SK-N-SH treated with all-trans-retinoic acid at 6 μM for 48 hours (cell line): ENCODE data around the gene PRR5L.

ENCODE experiments used
- ATAC-seq: fragments of 200-7000 bp; cut with Tn5 transposase; 3 replicates; pipeline ENCODE4 v1.9.1; 2020; ENCODE audit warnings: mild to moderate bottlenecking, moderate library complexity
- BACH2 ChIP-seq: fragments of 250-450 bp; sonication (Bioruptor Pico); IDR thresholded peaks from 2 replicates; pipeline ENCODE4 v1.9.0; 2021; ENCODE audit warnings: mild to moderate bottlenecking, borderline replicate concordance
- CSDC2 ChIP-seq: fragments of 250-450 bp; sonication (Bioruptor Pico); IDR thresholded peaks from 2 replicates; pipeline ENCODE4 v1.5.0; 2020; ENCODE audit warnings: mild to moderate bottlenecking, moderate library complexity
- ESRRG ChIP-seq: fragments of 250-450 bp; sonication (Bioruptor Pico); IDR thresholded peaks from 2 replicates; pipeline ENCODE4 v1.6.1; 2021; ENCODE audit warnings: mild to moderate bottlenecking
- GLIS3 ChIP-seq: fragments of 250-450 bp; sonication (Bioruptor Pico); IDR thresholded peaks from 2 replicates; pipeline ENCODE4 v1.5.0; 2020; ENCODE audit warnings: mild to moderate bottlenecking, moderate library complexity
- ISL1 ChIP-seq: fragments of 250-450 bp; sonication (Bioruptor Pico); IDR thresholded peaks from 2 replicates; pipeline ENCODE4 v2.1.2; 2022; ENCODE audit warnings: mild to moderate bottlenecking, moderate library complexity
- OSR1 ChIP-seq: fragments of 250-450 bp; sonication (Bioruptor Pico); IDR thresholded peaks from 2 replicates; pipeline ENCODE4 v1.8.0; 2022; ENCODE audit warnings: moderate library complexity, mild to moderate bottlenecking, inconsistent platforms
- PPARA ChIP-seq: fragments of 250-450 bp; sonication (Bioruptor Pico); IDR thresholded peaks from 2 replicates; pipeline ENCODE4 v1.5.0; 2020; ENCODE audit warnings: mild to moderate bottlenecking, borderline replicate concordance
- RARB ChIP-seq: fragments of 250-450 bp; sonication (Bioruptor Pico); IDR thresholded peaks from 2 replicates; pipeline ENCODE4 v1.8.0; 2021; ENCODE audit warnings: mild to moderate bottlenecking, moderate library complexity
- SNAI2 ChIP-seq: fragments of 250-450 bp; sonication (Bioruptor Pico); IDR thresholded peaks from 2 replicates; pipeline ENCODE4 v1.5.0; 2020; ENCODE audit warnings: mild to moderate bottlenecking, moderate library complexity
- TCF4 ChIP-seq: fragments of 250-450 bp; sonication (Bioruptor Pico); IDR thresholded peaks from 2 replicates; pipeline ENCODE4 v1.8.0; 2021; ENCODE audit warnings: mild to moderate bottlenecking, moderate library complexity, borderline replicate concordance
- TOX ChIP-seq: fragments of 250-450 bp; sonication (Bioruptor Pico); IDR thresholded peaks from 2 replicates; pipeline ENCODE4 v1.8.0; 2021; ENCODE audit warnings: mild to moderate bottlenecking, moderate library complexity, borderline replicate concordance
- ZC3H10 ChIP-seq: fragments of 250-450 bp; sonication (Bioruptor Pico); IDR thresholded peaks from 2 replicates; pipeline ENCODE4 v1.5.1; 2021; ENCODE audit warnings: mild to moderate bottlenecking, moderate library complexity
- ZFP3 ChIP-seq: fragments of 250-450 bp; sonication (Bioruptor Pico); IDR thresholded peaks from 2 replicates; pipeline ENCODE4 v1.5.0; 2020; ENCODE audit warnings: mild to moderate bottlenecking, moderate library complexity
- ZFP30 ChIP-seq: fragments of 450-650 bp; formaldehyde crosslinking; IDR thresholded peaks from 2 replicates; pipeline ENCODE4 v1.5.0; 2022; ENCODE audit warnings: mild to moderate bottlenecking, moderate library complexity
- ZNF565 ChIP-seq: fragments of 450-650 bp; formaldehyde crosslinking; conservative IDR thresholded peaks from 2 replicates; pipeline ENCODE4 v1.5.0; 2020; ENCODE audit warnings: low read depth, mild to moderate bottlenecking, moderate library complexity
- ZNF70 ChIP-seq: fragments of 450-650 bp; formaldehyde crosslinking; IDR thresholded peaks from 2 replicates; pipeline ENCODE4 v1.5.0; 2020; ENCODE audit warnings: mild to moderate bottlenecking, moderate library complexity
- ZNF8 ChIP-seq: fragments of 450-650 bp; formaldehyde crosslinking; IDR thresholded peaks from 2 replicates; pipeline ENCODE4 v1.5.0; 2020; ENCODE audit warnings: mild to moderate bottlenecking, moderate library complexity
- TF ChIP-seq, protein P1 (sequence below): fragments of 250-450 bp; sonication (Bioruptor Pico); IDR thresholded peaks from 2 replicates; pipeline ENCODE4 v1.8.0; 2020; ENCODE audit warnings: mild to moderate bottlenecking, moderate library complexity, borderline replicate concordance
- TF ChIP-seq, protein P2 (sequence below): fragments of 250-450 bp; sonication (Bioruptor Pico); IDR thresholded peaks from 2 replicates; pipeline ENCODE4 v1.5.0; 2020; ENCODE audit warnings: mild to moderate bottlenecking, moderate library complexity
- TF ChIP-seq, protein P3 (sequence below): fragments of 250-450 bp; sonication (Bioruptor Pico); IDR thresholded peaks from 2 replicates; pipeline ENCODE4 v1.8.0; 2021; ENCODE audit warnings: low read depth, mild to moderate bottlenecking, moderate library complexity, borderline replicate concordance
- TF ChIP-seq, protein P4 (sequence below): fragments of 250-450 bp; sonication (Bioruptor Pico); IDR thresholded peaks from 2 replicates; pipeline ENCODE4 v1.5.1; 2020; ENCODE audit warnings: low read depth, mild to moderate bottlenecking, moderate library complexity

Gene PRR5L

DNA sequence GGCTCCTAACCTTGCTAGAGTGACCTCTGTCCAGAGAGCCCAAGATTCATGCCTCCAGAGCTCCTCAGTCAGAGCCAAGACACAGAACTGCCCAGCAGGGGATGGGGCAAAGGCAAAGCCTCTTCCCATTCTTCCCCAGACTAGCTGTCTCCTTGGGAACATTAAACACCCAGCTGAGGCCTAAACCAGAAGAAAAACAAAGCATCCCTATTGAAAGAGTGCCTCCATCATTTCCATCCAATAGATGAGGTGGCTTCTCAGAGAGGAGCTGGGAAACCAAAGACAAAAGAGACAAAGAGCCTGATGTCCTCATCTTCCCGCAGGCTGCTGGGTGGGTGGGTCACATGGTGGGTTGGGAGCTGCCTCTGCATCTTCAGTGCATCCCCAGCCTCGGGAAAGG lies 44.3 kb upstream of the PRR5L start:
- ATAC-seq, result no peak
- TF ChIP-seq TCF4 (no peak), ZNF70 (CRISPR knock-in tag) (no peak), TOX (CRISPR knock-in tag) (no peak), PPARA (CRISPR knock-in tag) (no peak), BACH2 (no peak), ZFP30 (CRISPR knock-in tag) (no peak), RARB (CRISPR knock-in tag) (no peak), OSR1 (no peak), ZC3H10 (no peak), ZNF565 (CRISPR knock-in tag) (no peak), SNAI2 (no peak), ZFP3 (no peak), ZNF8 (no peak), ESRRG (CRISPR knock-in tag) (no peak), CSDC2 (CRISPR knock-in tag) (no peak), GLIS3 (CRISPR knock-in tag) (no peak)
- TF ChIP-seq, protein P1, sequence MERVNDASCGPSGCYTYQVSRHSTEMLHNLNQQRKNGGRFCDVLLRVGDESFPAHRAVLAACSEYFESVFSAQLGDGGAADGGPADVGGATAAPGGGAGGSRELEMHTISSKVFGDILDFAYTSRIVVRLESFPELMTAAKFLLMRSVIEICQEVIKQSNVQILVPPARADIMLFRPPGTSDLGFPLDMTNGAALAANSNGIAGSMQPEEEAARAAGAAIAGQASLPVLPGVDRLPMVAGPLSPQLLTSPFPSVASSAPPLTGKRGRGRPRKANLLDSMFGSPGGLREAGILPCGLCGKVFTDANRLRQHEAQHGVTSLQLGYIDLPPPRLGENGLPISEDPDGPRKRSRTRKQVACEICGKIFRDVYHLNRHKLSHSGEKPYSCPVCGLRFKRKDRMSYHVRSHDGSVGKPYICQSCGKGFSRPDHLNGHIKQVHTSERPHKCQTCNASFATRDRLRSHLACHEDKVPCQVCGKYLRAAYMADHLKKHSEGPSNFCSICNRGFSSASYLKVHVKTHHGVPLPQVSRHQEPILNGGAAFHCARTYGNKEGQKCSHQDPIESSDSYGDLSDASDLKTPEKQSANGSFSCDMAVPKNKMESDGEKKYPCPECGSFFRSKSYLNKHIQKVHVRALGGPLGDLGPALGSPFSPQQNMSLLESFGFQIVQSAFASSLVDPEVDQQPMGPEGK (CRISPR knock-in tag), result no peak
- TF ChIP-seq, protein P2, sequence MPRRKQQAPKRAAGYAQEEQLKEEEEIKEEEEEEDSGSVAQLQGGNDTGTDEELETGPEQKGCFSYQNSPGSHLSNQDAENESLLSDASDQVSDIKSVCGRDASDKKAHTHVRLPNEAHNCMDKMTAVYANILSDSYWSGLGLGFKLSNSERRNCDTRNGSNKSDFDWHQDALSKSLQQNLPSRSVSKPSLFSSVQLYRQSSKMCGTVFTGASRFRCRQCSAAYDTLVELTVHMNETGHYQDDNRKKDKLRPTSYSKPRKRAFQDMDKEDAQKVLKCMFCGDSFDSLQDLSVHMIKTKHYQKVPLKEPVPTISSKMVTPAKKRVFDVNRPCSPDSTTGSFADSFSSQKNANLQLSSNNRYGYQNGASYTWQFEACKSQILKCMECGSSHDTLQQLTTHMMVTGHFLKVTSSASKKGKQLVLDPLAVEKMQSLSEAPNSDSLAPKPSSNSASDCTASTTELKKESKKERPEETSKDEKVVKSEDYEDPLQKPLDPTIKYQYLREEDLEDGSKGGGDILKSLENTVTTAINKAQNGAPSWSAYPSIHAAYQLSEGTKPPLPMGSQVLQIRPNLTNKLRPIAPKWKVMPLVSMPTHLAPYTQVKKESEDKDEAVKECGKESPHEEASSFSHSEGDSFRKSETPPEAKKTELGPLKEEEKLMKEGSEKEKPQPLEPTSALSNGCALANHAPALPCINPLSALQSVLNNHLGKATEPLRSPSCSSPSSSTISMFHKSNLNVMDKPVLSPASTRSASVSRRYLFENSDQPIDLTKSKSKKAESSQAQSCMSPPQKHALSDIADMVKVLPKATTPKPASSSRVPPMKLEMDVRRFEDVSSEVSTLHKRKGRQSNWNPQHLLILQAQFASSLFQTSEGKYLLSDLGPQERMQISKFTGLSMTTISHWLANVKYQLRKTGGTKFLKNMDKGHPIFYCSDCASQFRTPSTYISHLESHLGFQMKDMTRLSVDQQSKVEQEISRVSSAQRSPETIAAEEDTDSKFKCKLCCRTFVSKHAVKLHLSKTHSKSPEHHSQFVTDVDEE (CRISPR knock-in tag), result no peak
- TF ChIP-seq, protein P3, sequence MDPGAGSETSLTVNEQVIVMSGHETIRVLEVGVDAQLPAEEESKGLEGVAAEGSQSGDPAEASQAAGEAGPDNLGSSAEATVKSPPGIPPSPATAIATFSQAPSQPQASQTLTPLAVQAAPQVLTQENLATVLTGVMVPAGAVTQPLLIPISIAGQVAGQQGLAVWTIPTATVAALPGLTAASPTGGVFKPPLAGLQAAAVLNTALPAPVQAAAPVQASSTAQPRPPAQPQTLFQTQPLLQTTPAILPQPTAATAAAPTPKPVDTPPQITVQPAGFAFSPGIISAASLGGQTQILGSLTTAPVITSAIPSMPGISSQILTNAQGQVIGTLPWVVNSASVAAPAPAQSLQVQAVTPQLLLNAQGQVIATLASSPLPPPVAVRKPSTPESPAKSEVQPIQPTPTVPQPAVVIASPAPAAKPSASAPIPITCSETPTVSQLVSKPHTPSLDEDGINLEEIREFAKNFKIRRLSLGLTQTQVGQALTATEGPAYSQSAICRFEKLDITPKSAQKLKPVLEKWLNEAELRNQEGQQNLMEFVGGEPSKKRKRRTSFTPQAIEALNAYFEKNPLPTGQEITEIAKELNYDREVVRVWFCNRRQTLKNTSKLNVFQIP (CRISPR knock-in tag), result no peak

DNA sequence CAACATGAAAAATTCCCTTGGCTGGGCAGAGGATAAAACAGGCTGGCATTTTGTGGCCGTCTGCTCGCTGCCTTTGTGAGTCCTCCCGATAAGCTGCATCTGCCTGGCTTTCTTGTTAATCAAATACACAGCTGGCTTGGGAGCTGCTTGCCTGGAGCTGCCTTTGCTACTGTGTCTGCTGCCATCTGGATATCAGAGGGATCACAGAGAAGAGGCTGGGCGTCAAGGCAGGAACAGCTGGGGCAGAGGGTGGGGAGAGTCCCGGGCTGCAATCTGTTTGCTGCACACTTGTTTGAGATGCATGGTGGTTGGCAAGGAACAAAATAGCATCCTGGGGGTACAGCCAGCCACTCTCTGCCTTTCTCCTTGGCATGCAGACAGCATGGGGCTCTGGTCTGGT lies 42.9 kb upstream of the PRR5L start:
- TF ChIP-seq ZNF70 (CRISPR knock-in tag) (no peak), RARB (CRISPR knock-in tag) (no peak), ISL1 (CRISPR knock-in tag) (no peak), TCF4 (peak; percentile 96), ZNF8 (no peak), ZFP30 (CRISPR knock-in tag) (no peak), ZFP3 (no peak)
- TF ChIP-seq, protein P4, sequence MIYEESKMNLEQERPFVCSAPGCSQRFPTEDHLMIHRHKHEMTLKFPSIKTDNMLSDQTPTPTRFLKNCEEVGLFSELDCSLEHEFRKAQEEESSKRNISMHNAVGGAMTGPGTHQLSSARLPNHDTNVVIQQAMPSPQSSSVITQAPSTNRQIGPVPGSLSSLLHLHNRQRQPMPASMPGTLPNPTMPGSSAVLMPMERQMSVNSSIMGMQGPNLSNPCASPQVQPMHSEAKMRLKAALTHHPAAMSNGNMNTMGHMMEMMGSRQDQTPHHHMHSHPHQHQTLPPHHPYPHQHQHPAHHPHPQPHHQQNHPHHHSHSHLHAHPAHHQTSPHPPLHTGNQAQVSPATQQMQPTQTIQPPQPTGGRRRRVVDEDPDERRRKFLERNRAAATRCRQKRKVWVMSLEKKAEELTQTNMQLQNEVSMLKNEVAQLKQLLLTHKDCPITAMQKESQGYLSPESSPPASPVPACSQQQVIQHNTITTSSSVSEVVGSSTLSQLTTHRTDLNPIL (CRISPR knock-in tag), result no peak
- TF ChIP-seq, protein P2 (CRISPR knock-in tag), result peak; percentile 82; the same call in 1 of the 2 replicates
- TF ChIP-seq, protein P3 (CRISPR knock-in tag), result no peak
- peak; percentile 70; the same call in 2 of the 3 replicates for ATAC-seq
